Cardiac septum (tissue), 1 donor: ENCODE results near the gene RAB6B. TPM values are rescaled to one million over a fixed set of nuclear protein-coding genes. Genes with fewer than 3 reads are reported as not detected.

Experiments used
- DNase-seq: peaks from one replicate; pipeline ENCODE4 v3.0.0-alpha.2; 2020; ENCODE audit warnings: low spot score
- intact Hi-C: fragments of 100-400 bp; cut with DNase I; formaldehyde crosslinking; loops from one replicate; pipeline ENCODE4 v1.14.0; 2022
- total RNA-seq: library from RNA; stranded (reverse); fragmentation: NEBNext Ultra II Directional; extraction: Animal tissue kit (Norgen Biotek cat#: 25700); gene quantifications from one replicate; pipeline ENCODE4 v1.2.1, GENCODE V29; 2021
- donor health status: DM: no; HTN: no; CAD: no.

Gene RAB6B
- total RNA-seq, 1 donor from 2014 or later: 42.4 TPM

DNA sequence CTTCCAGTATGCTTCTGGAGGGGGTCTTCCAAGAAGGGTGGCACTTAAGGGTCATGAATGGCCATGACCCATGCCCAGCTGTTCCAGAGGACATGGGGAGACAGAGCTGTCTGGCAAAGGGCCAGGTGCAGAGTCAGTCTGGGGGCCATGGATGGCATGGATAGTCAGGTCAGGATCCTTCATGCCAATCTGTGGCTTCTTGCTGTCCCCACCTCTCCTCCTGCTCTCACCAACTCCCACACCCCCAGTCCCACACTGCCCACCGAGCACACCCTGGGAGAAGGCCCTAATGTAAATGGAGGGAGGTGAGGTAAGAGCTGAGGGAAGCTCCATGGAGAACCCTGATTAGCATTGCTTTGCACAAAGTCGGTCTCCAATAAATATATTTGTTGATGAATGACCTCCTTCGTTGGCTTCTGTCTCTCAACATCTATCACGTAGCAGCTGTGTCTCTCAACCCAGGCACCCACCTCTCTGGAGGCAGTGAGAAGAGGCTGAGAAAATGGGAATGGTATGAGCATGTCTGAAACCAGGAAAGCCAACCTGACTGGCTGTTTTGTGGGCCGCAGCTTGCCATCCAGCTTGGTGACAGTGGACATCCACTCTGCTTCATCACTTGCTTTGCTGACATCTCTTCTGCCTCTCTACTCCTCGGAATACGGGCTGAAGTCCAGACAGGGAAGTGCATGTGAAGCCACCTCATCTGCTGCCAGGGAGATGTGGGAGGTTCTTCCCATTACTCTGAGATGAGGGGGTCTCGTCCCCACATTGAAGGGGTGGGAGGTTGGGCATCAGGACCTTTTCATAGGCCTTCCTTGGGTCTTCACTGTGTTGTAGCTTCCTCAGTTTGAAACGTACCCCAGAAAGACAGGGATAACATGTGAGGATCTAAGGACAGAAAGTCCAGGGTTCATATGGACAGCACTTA, 37.7 kb upstream of the RAB6B start:
- DNase-seq: peak; percentile 68
- intact Hi-C loops: no loop called here

- intact Hi-C loops: no loop called here
- no peak for DNase-seq
Measured at GRCh38 chr3:133932009-133932408, 36.3 kb upstream of the RAB6B start.

DNA sequence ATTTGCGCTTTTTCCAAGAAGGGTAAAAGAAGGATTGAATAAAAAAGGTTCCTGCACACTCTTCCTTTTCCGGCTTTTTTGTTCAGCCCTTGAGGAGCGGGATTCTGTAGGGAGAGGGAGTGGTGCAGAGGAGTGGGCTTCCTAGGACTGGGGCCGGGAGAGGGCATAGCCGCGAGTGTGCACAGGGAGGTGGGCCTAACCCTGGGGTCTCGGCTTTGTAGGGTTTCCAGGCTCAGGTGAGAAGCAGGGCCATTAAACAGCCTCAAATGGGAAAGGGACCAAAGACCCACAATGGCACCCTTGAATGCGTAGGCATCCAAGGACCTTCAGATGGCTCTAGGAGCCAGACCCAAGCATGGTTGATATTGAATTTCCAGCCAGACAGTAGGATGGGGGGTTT, 35.4 kb upstream of the RAB6B start:
- intact Hi-C loops: no loop called here
- DNase-seq: no peak

- no peak for DNase-seq
- intact Hi-C loops: no loop called here
Measured at GRCh38 chr3:133930341-133930933, 34.8 kb upstream of the RAB6B start.

GRCh38 chr3:133928903-133929607, 33.4 kb upstream of the RAB6B start:
- intact Hi-C loops: loop anchor here (5.0 to 10.0 kb wide), 2 partner anchors 264 to 283 kb away; partner anchors contain the start of gene TOPBP1
- DNase-seq: no peak

DNA sequence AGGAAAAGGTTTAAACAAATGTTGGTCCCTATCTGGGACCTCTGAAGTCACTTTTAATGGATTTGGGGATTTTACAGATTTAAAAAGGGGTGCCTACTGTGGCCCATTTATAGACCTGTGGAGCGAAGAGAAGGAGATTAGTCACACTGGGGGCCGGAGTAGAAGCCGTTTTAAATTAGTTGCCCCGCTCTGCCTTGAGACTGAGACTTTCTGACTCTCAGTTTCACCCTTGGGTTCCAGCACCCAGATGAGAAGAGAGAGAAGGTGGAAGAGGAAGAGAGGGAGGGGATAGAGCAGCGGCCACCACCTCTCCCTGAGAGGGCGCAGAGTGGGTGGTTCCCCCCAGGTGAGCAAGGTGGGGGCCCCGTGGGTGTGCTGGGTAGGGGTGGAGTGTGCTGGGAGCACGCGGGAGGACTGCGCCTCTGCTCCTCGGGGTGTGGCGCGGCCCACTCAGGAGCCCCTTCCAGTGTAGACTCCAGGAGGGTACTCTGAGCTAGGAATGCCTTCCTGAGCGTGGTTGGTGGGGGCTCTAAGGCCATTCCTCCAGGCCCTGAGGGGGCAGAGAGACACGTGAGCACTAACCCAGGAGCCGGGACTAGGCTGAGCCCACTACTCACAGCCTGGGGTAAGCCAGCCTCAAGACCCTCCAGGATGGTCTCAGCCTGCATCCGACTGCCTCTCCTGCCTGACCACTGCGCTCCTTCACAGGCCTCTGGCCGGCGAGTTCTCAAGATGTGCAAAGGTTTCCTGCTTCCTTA, 32.6 kb upstream of the RAB6B start:
- intact Hi-C loops: loop anchor here (5.0 to 10.0 kb wide), 2 partner anchors 264 to 284 kb away; partner anchors contain the start of gene TOPBP1

GRCh38 chr3:133927540-133928066, 31.9 kb upstream of the RAB6B start:
- intact Hi-C loops: loop anchor here (1.0 to 10.0 kb wide), 3 partner anchors 110 to 285 kb away; partner anchors contain the start of gene TOPBP1
- DNase-seq: no peak

More for the DNA sequence above, 32.6 kb upstream of the RAB6B start:
- DNase-seq: no peak

- intact Hi-C loops: loop anchor here (1.0 to 10.0 kb wide), 3 partner anchors 110 to 285 kb away; partner anchors contain the start of gene TOPBP1
- DNase-seq: no peak
Measured at GRCh38 chr3:133926736-133927539, 31.3 kb upstream of the RAB6B start.

DNA sequence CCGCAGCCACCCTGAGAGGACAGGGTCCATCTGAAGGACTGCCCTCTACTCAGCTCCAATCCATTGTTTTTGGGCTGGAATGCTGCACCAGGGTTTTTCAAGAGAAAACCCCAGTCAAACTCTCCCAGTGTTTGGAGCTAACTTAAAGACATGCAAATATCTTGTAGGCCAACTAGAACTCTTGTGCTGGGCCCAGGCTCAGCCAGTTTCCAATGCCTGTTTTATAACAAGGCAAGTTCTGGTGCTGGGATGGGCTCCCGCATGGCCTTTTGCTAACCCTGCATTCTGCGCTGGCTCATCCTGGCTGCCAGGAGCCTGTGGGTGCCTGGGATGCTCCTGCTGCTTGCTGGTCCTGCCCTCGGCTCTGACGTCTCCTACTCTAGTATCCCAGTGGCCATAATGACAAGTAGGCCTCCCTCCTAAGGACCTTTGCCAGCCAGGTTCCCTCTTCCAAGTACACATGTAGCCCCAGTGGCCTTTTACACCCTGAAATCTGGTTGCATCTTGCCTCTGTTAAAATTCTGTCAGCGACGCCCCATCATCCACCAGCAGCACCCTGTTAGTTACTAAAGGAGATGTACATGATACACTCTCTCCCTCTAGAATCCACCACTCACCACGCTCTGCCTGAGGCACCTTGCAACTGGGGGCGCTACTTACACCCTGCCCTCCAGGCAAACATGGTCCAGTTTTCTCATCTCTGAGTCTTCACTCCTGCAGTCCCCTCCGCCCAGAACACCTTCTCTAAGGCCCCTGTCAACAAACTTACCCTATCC, 30.5 kb upstream of the RAB6B start:
- intact Hi-C loops: loop anchor here (5.0 to 10.0 kb wide), 2 partner anchors 261 to 286 kb away; partner anchors contain the start of gene TOPBP1
- no peak for DNase-seq

DNA sequence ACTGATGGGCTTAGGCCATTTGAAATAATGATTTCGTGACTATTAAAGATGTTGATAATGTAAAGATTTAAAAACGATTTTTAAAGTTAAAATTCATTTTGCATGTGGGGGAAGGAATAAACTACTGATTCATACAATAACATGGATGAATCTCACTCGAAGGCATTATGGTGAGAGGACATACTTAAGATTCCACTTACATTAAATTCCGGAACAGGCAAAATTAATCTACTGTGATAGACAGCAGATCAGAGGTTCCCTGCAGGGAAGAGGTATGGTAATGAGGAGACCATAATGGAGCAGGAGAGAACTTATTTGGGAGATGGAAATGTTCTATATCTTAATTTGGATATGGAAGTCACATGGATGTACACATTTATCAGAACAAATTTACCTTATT, 28.4 kb upstream of the RAB6B start:
- DNase-seq: no peak
- intact Hi-C loops: loop anchor here (10.0 kb wide), 1 partner anchor 259 kb away; the partner anchor contains the start of gene TOPBP1

DNA sequence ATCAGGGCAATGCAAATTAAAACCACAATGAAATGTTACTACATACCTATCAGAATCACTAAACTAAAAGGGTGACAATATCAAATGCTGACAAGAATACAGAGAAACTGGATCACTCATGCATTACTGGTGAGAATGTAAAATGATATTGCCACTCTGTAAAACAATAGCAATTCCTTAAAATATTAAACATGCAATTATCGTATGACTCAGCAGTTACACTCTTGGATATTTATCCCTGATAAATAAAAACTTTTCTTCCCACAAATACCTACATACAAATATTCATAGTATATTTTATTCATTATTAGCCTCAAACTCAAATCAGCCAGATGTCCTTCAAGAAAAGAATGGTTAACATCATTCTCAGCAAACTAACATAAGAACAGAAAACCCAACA, 25.9 kb upstream of the RAB6B start:
- no peak for DNase-seq
- intact Hi-C loops: loop anchor here (10.0 kb wide), 1 partner anchor 257 kb away; the partner anchor contains the start of gene TOPBP1

DNA sequence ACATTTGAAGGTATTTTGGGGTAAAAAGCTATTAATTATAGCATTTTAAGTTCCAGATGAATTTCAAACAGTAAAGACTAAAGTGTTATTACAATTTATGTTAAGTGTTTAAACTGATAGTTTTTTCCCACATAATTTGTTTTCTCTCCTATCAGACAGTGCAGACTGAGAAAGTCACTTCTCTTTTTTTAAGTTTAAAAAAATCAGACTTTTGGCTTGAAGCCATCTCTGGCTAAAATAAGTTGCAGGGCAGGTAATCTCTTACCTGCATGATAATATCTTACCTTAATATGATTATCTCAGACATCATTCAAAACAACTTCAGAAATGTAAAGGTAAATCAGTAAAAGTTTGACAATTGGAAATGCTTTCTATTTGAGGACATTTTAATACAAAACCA, 21.5 kb upstream of the RAB6B start:
- no peak for DNase-seq

GRCh38 chr3:133915685-133916658, 20.3 kb upstream of the RAB6B start:
- intact Hi-C loops: no loop called here
- DNase-seq: no peak

More for the DNA sequence above, 21.5 kb upstream of the RAB6B start:
- intact Hi-C loops: no loop called here

GRCh38 chr3:133914839-133915600, 19.3 kb upstream of the RAB6B start:
- intact Hi-C loops: no loop called here
- DNase-seq: no peak

DNA sequence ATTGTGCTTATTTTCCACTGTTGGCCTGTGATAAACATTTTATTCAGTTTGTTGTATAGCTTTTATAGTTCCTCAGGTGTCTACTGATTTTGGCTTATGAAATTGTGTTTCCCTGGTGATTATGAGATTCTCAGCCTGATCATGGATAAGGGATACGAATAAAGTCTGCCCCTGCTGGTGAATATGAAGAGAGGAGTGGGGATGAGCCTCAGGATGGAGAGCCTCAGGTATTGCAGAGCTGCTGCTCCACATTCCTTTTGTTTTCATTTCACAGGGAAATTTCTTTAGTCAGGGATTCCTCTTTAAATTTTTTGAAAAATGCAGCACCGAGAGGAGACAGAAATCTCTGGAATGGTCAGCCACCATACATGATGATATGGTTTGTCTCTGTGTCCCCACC, 14.7 kb upstream of the RAB6B start:
- DNase-seq: no peak
- intact Hi-C loops: no loop called here
